Erythroblast (primary cell): ENCODE measurements around the gene PRR29.

Source experiments
- GATA1 ChIP-seq: IDR thresholded peaks from 2 replicates; pipeline ENCODE4 v1.6.1; 2011; ENCODE audit warnings: low read depth, mild to moderate bottlenecking, control low read depth, low read length, moderate library complexity
- POLR2A ChIP-seq: IDR thresholded peaks from 2 replicates; pipeline ENCODE4 v1.6.1; 2011; ENCODE audit warnings: mild to moderate bottlenecking, low read length

GRCh38 chr17:63967953-63968352 lies 30.2 kb upstream of the PRR29 start:
- TF ChIP-seq POLR2A (no peak), GATA1 (no peak)
